ENCODE results near the gene SMARCAD1. TPM values are rescaled to one million over a fixed set of nuclear protein-coding genes. Genes with fewer than 3 reads are reported as not detected.
"Not testable (repeated sequence)": the region's sequence is repeated elsewhere in the genome, so short reads cannot be mapped to it uniquely, and the experiment has no call there.

The SMARCAD1 gene
- total RNA-seq, 1 experiment from 2014 or later, result 76.7 TPM

DNA sequence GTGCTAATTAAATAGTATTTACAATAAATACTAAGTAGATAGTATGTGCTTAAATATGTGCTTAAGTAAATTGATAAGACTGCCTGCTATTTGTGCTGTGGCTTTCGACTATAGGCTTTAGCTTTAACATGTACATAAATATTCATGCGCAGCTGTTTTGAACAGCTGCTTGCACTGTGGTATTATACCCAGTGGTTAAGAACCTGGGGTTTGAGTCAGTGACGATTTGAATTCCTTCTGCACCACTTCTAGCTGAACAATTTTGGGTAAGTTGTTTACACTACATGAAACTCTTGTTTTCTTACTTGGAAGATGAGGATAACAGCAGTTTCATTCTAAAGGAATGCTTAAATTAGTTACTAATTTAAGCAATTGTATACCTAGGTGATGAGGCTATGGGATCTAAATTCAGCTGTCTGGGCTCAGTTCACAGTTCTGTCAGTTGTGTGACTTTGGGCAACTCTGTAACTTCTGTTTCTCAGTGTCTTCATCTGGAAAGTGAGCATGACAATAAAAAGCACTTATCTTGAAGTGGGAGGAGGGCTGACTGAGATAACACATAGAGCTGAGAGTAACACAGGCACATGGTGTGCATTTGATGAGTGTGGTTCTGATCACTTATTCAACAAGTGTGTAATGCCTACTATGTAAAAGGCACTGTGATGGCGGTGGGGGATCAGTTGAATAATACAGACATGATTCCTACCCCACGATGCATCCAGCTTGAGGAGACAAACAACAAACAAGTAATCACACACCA, 98.0 kb downstream of the SMARCAD1 start:
- Histone ChIP-seq H3K27ac (ENCODE audit: low read length) (no peak overlapping the region), H3K79me2 (ENCODE audit: low read length) (no peaks in the 10 kb centered on the region), H3K9me3 (ENCODE audit: low read length) (no peaks in the 10 kb centered on the region), H3K4me3 (ENCODE audit: low read length) (no peak overlapping the region), H4K20me1 (ENCODE audit: insufficient read depth, low read depth, low read length) (no peaks in the 10 kb centered on the region), H2AFZ (ENCODE audit: low read length) (no peak overlapping the region), H3K4me2 (ENCODE audit: low read depth, low read length, poor library complexity, severe bottlenecking) (no peak overlapping the region), H3K27me3 (ENCODE audit: low read length) (no peaks in the 10 kb centered on the region), H3K36me3 (ENCODE audit: insufficient read depth, low read length) (no peaks in the 10 kb centered on the region), H3K9me2 (replicated peaks; ENCODE audit: insufficient read depth, low read length) (no peaks in the 10 kb centered on the region), H3K4me1 (ENCODE audit: low read length) (peaks cover 8% of the 10 kb centered on the region), H3K9ac (ENCODE audit: low read length) (no peak overlapping the region)
- no peak for DNase-seq

DNA sequence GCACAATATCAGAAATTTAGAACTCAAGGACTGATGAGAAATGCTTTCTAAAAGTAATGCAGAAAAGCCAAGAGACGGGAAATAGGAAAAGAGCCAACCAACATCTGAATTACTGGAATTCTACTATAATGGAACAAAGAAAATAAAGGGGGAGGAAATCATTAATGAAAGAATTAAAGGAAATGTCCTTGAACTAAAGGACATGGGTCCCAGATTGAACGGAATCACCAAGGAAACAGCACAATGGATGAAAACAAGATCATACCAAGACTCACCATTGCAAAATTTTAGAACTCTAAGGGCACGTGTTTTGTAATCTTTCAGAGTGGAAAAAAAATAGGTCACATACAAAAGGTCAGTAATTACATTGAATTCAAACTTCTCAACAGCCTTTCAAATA, 99.0 kb downstream of the SMARCAD1 start:
- Histone ChIP-seq H3K4me1 (ENCODE audit: low read length) (peaks cover 8% of the 10 kb centered on the region), H2AFZ (ENCODE audit: low read length) (no peak overlapping the region), H3K36me3 (ENCODE audit: insufficient read depth, low read length) (no peaks in the 10 kb centered on the region), H3K9ac (ENCODE audit: low read length) (no peak overlapping the region), H3K79me2 (ENCODE audit: low read length) (no peaks in the 10 kb centered on the region), H3K4me2 (ENCODE audit: low read depth, low read length, poor library complexity, severe bottlenecking) (no peak overlapping the region), H3K4me3 (ENCODE audit: low read length) (no peak overlapping the region), H3K9me2 (replicated peaks; ENCODE audit: insufficient read depth, low read length) (no peaks in the 10 kb centered on the region), H3K9me3 (ENCODE audit: low read length) (no peaks in the 10 kb centered on the region), H3K27ac (ENCODE audit: low read length) (no peak overlapping the region), H4K20me1 (ENCODE audit: insufficient read depth, low read depth, low read length) (no peaks in the 10 kb centered on the region), H3K27me3 (ENCODE audit: low read length) (no peaks in the 10 kb centered on the region)
- no peak for DNase-seq

DNA sequence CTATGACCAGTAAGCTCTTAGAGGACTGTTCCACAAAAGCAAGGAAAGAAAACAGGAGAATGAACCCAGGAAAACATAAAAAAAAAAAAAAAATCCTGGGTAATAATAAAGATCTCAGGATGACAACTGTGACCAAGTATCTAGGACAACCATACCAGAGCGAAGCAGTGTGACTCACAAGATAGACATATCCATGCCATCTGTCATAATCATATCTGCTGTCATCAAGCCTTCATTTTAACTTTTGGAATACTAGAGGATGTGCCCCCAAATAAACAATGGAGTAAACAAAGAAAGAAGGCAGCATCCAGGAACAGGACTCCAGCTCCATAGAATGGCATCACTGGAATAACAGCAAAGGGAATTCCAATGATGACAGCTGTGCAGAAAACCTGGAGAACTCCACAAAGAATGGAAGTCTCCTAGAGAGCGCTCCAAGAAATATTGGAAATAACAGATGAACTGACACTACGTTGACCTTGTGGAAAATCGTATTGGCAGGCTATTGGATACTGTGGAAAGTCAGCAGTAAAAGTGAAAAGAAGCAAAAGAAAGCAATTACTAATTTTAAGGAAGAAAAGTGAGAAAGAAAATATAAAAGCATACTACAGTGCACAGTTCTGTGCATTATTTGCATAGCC, 99.7 kb downstream of the SMARCAD1 start:
- no peaks in the 10 kb centered on the region for H4K20me1 ChIP-seq (ENCODE audit: insufficient read depth, low read depth, low read length)

DNA sequence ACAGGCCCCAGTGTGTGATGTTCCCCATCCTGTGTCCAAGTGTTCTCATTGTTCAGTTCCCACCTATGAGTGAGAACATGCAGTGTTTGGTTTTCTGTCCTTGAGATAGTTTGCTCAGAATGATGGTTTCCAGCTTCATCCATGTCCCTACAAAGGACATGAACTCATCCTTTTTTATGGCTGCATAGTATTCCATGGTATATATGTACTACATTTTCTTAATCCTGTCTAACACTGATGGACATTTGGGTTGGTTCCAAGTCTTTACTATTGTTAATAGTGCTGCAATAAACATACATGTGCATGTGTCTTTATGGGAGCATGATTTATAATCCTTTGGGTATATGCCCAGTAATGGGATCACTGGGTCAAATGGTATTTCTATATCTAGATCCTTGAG, 112.3 kb downstream of the SMARCAD1 start:
- H3K9me3 ChIP-seq (ENCODE audit: low read length); H2AFZ ChIP-seq (ENCODE audit: low read length); H3K36me3 ChIP-seq (ENCODE audit: insufficient read depth, low read length); H3K4me1 ChIP-seq (ENCODE audit: low read length); H3K27ac ChIP-seq (ENCODE audit: low read length); DNase-seq; H3K9ac ChIP-seq (ENCODE audit: low read length); H3K27me3 ChIP-seq (ENCODE audit: low read length); H3K4me2 ChIP-seq (ENCODE audit: low read depth, low read length, poor library complexity, severe bottlenecking); H3K79me2 ChIP-seq (ENCODE audit: low read length); H4K20me1 ChIP-seq (ENCODE audit: insufficient read depth, low read depth, low read length); H3K9me2 ChIP-seq (replicated peaks; ENCODE audit: insufficient read depth, low read length); H3K4me3 ChIP-seq (ENCODE audit: low read length): not testable (repeated sequence)

More for the DNA sequence above, 99.7 kb downstream of the SMARCAD1 start:
- Histone ChIP-seq H3K27me3 (ENCODE audit: low read length) (no peaks in the 10 kb centered on the region), H3K4me3 (ENCODE audit: low read length) (no peak overlapping the region), H3K9ac (ENCODE audit: low read length) (no peak overlapping the region), H3K4me2 (ENCODE audit: low read depth, low read length, poor library complexity, severe bottlenecking) (no peak overlapping the region), H3K79me2 (ENCODE audit: low read length) (no peaks in the 10 kb centered on the region), H3K9me3 (ENCODE audit: low read length) (no peaks in the 10 kb centered on the region), H3K9me2 (replicated peaks; ENCODE audit: insufficient read depth, low read length) (no peaks in the 10 kb centered on the region), H3K36me3 (ENCODE audit: insufficient read depth, low read length) (no peaks in the 10 kb centered on the region), H3K4me1 (ENCODE audit: low read length) (peaks cover 3% of the 10 kb centered on the region), H3K27ac (ENCODE audit: low read length) (no peak overlapping the region), H2AFZ (ENCODE audit: low read length) (no peak overlapping the region)
- DNase-seq, result no peak

DNA sequence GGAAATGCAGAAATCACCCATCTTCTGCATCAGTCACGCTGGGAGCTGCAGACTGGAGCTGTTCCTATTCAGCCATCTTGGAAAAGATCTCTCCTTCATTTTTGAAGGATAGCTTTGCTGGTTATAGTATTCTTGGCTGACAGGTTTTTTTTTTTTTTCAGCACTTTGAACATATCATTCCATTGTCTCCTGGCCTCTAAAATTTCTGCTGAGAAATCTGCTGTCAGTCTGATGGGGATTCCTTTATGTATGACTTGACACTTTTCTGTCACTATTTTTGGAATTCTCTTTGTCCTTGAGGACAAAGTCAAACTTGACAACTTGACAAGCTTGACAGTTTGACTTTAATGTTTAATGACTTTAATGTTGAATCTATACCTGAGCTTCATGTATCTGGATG, 118.2 kb downstream of the SMARCAD1 start:
- no peaks in the 10 kb centered on the region for H3K27me3 ChIP-seq (ENCODE audit: low read length)
- no peak overlapping the region for H3K4me3 ChIP-seq (ENCODE audit: low read length)
- no peak overlapping the region for H3K4me2 ChIP-seq (ENCODE audit: low read depth, low read length, poor library complexity, severe bottlenecking)
- no peaks in the 10 kb centered on the region for H3K4me1 ChIP-seq (ENCODE audit: low read length)
- H3K9me2 ChIP-seq (replicated peaks; ENCODE audit: insufficient read depth, low read length), result no peaks in the 10 kb centered on the region
- no peaks in the 10 kb centered on the region for H3K9me3 ChIP-seq (ENCODE audit: low read length)
- no peaks in the 10 kb centered on the region for H3K36me3 ChIP-seq (ENCODE audit: insufficient read depth, low read length)
- no peak overlapping the region for H2AFZ ChIP-seq (ENCODE audit: low read length)
- DNase-seq, result peak; percentile 21
- no peak overlapping the region for H3K9ac ChIP-seq (ENCODE audit: low read length)
- no peaks in the 10 kb centered on the region for H4K20me1 ChIP-seq (ENCODE audit: insufficient read depth, low read depth, low read length)
- no peak overlapping the region for H3K27ac ChIP-seq (ENCODE audit: low read length)
- H3K79me2 ChIP-seq (ENCODE audit: low read length), result no peaks in the 10 kb centered on the region

DNA sequence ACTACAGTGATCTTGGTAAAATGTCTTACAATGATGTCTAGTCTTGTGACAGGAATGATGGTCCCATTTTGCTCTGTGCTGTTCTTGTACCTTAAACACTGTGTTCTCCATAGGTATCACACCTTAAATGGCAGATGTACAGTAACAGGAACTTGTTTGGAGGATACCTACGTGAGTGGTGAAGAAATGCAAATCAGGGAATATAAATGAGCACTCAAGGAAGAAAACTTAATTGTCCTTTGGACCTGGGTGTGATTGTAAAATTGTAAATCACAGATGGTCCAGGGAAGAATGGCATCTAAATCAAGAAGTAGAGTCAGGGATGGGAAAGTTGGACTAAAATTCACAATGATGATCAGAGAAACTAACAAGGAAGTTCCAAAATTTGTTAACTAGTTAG, 122.3 kb downstream of the SMARCAD1 start:
- Histone ChIP-seq H4K20me1 (ENCODE audit: insufficient read depth, low read depth, low read length) (no peaks in the 10 kb centered on the region), H3K9me2 (replicated peaks; ENCODE audit: insufficient read depth, low read length) (no peaks in the 10 kb centered on the region), H3K4me3 (ENCODE audit: low read length) (no peak overlapping the region), H3K9me3 (ENCODE audit: low read length) (no peaks in the 10 kb centered on the region), H3K4me2 (ENCODE audit: low read depth, low read length, poor library complexity, severe bottlenecking) (no peak overlapping the region), H3K27ac (ENCODE audit: low read length) (no peak overlapping the region), H3K27me3 (ENCODE audit: low read length) (no peaks in the 10 kb centered on the region), H3K36me3 (ENCODE audit: insufficient read depth, low read length) (no peaks in the 10 kb centered on the region), H3K4me1 (ENCODE audit: low read length) (no peaks in the 10 kb centered on the region), H2AFZ (ENCODE audit: low read length) (no peak overlapping the region), H3K79me2 (ENCODE audit: low read length) (no peaks in the 10 kb centered on the region), H3K9ac (ENCODE audit: low read length) (no peak overlapping the region)
- no peak for DNase-seq

GRCh38 chr4:94332983-94333590, 125.4 kb downstream of the SMARCAD1 start:
- DNase-seq, result no peak

GRCh38 chr4:94333866-94334265, 126.2 kb downstream of the SMARCAD1 start:
- no peaks in the 10 kb centered on the region for H3K4me1 ChIP-seq (ENCODE audit: low read length)
- H3K27me3 ChIP-seq (ENCODE audit: low read length), result no peaks in the 10 kb centered on the region
- no peak overlapping the region for H2AFZ ChIP-seq (ENCODE audit: low read length)
- no peaks in the 10 kb centered on the region for H3K79me2 ChIP-seq (ENCODE audit: low read length)
- no peak overlapping the region for H3K9ac ChIP-seq (ENCODE audit: low read length)
- no peaks in the 10 kb centered on the region for H3K9me3 ChIP-seq (ENCODE audit: low read length)
- no peak overlapping the region for H3K27ac ChIP-seq (ENCODE audit: low read length)
- H4K20me1 ChIP-seq (ENCODE audit: insufficient read depth, low read depth, low read length), result no peaks in the 10 kb centered on the region
- no peak overlapping the region for H3K4me3 ChIP-seq (ENCODE audit: low read length)
- DNase-seq, result no peak
- no peak overlapping the region for H3K4me2 ChIP-seq (ENCODE audit: low read depth, low read length, poor library complexity, severe bottlenecking)
- no peaks in the 10 kb centered on the region for H3K36me3 ChIP-seq (ENCODE audit: insufficient read depth, low read length)
- H3K9me2 ChIP-seq (replicated peaks; ENCODE audit: insufficient read depth, low read length), result no peaks in the 10 kb centered on the region

More at GRCh38 chr4:94332983-94333590, 125.4 kb downstream of the SMARCAD1 start:
- no peaks in the 10 kb centered on the region for H3K9me3 ChIP-seq (ENCODE audit: low read length)
- H3K27ac ChIP-seq (ENCODE audit: low read length), result no peak overlapping the region
- no peaks in the 10 kb centered on the region for H3K36me3 ChIP-seq (ENCODE audit: insufficient read depth, low read length)
- H3K9ac ChIP-seq (ENCODE audit: low read length), result no peak overlapping the region
- no peak overlapping the region for H3K4me3 ChIP-seq (ENCODE audit: low read length)
- H2AFZ ChIP-seq (ENCODE audit: low read length), result no peak overlapping the region
- H3K4me2 ChIP-seq (ENCODE audit: low read depth, low read length, poor library complexity, severe bottlenecking), result no peak overlapping the region
- H3K9me2 ChIP-seq (replicated peaks; ENCODE audit: insufficient read depth, low read length), result no peaks in the 10 kb centered on the region
- H3K79me2 ChIP-seq (ENCODE audit: low read length), result no peaks in the 10 kb centered on the region
- H3K27me3 ChIP-seq (ENCODE audit: low read length), result no peaks in the 10 kb centered on the region
- H4K20me1 ChIP-seq (ENCODE audit: insufficient read depth, low read depth, low read length), result no peaks in the 10 kb centered on the region
- H3K4me1 ChIP-seq (ENCODE audit: low read length), result no peaks in the 10 kb centered on the region

Measured in Karpas-422 (cell line).